WTC11 (cell line): ENCODE results near the gene SPDYA. TPM values are rescaled to one million over a fixed set of nuclear protein-coding genes. Genes with fewer than 3 reads are reported as not detected.

Experiments
- ATAC-seq: fragments of 200-7000 bp; cut with Tn5 transposase; 2 replicates; pipeline ENCODE4 v1.10.0; 2021; ENCODE audit warnings: mild to moderate bottlenecking, moderate library complexity
- CTCF ChIA-PET: fragments of 300-600 bp; sonication (Branson Sonifier 250); formaldehyde crosslinking; loops from one replicate; lab custom pipeline; 2021; ENCODE audit warnings: antibody characterized with exemption; lab: Charles Lee
- POLR2A ChIA-PET: fragments of 350-600 bp; sonication (Branson Sonifier 250); formaldehyde crosslinking; loops from one replicate; lab custom pipeline; 2021; ENCODE audit warnings: antibody characterized with exemption; lab: Charles Lee
- DNase-seq: peaks from one replicate; pipeline ENCODE4 v3.0.0; 2021; ENCODE audit warnings: low spot score
- H3K27ac Mint-ChIP-seq: 2 replicates; pipeline ENCODE4 v1.8.0; 2021; ENCODE audit warnings: mixed read lengths
- H3K27me3 Mint-ChIP-seq: 2 replicates; pipeline ENCODE4 v1.8.0; 2021; ENCODE audit warnings: low read depth, mild to moderate bottlenecking, moderate library complexity, mixed read lengths
- H3K36me3 Mint-ChIP-seq: 2 replicates; pipeline ENCODE4 v1.8.0; 2021; ENCODE audit warnings: mixed read lengths
- H3K4me1 Mint-ChIP-seq: 2 replicates; pipeline ENCODE4 v1.8.0; 2022; ENCODE audit warnings: mixed read lengths
- H3K4me3 Mint-ChIP-seq: 2 replicates; pipeline ENCODE4 v1.8.0; 2021; ENCODE audit warnings: mild to moderate bottlenecking, moderate library complexity, mixed read lengths
- H3K9me3 Mint-ChIP-seq: 2 replicates; pipeline ENCODE4 v1.8.0; 2021; ENCODE audit warnings: mixed read lengths
- CBFB ChIP-seq: sonication (generic); formaldehyde crosslinking; IDR thresholded peaks from 2 replicates; pipeline ENCODE4 v1.8.1; 2022; ENCODE audit warnings: mild to moderate bottlenecking, low read depth, missing genetic modification reagents
- CREB1 ChIP-seq: sonication (generic); formaldehyde crosslinking; IDR thresholded peaks from 2 replicates; pipeline ENCODE4 v1.8.0; 2023; ENCODE audit warnings: mild to moderate bottlenecking, missing genetic modification reagents
- ESRRA ChIP-seq: sonication (generic); formaldehyde crosslinking; IDR thresholded peaks from 2 replicates; pipeline ENCODE4 v1.8.1; 2022; ENCODE audit warnings: mild to moderate bottlenecking, missing genetic modification reagents, borderline replicate concordance
- FOXP1 ChIP-seq: sonication (generic); formaldehyde crosslinking; IDR thresholded peaks from 2 replicates; pipeline ENCODE4 v1.8.0; 2022; ENCODE audit warnings: missing genetic modification reagents, mild to moderate bottlenecking, moderate library complexity, borderline replicate concordance
- GRHL2 ChIP-seq: fragments of 250-450 bp; sonication (Bioruptor Pico); IDR thresholded peaks from 2 replicates; pipeline ENCODE4 v1.8.0; 2022; ENCODE audit warnings: mild to moderate bottlenecking, moderate library complexity; ENCODE audit not compliant: insufficient replicate concordance, severe bottlenecking
- IRF2 ChIP-seq: sonication (generic); formaldehyde crosslinking; IDR thresholded peaks from 2 replicates; pipeline ENCODE4 v1.8.0; 2022; ENCODE audit warnings: low read depth, missing genetic modification reagents, borderline replicate concordance
- NFYB ChIP-seq: sonication (generic); formaldehyde crosslinking; conservative IDR thresholded peaks from 2 replicates; pipeline ENCODE4 v1.8.0; 2022; ENCODE audit warnings: low read depth, missing genetic modification reagents
- NR1H2 ChIP-seq: sonication (generic); formaldehyde crosslinking; IDR thresholded peaks from 2 replicates; pipeline ENCODE4 v1.9.0; 2021; ENCODE audit warnings: mild to moderate bottlenecking, moderate library complexity, missing genetic modification reagents
- NR2C2 ChIP-seq: sonication (generic); formaldehyde crosslinking; IDR thresholded peaks from 2 replicates; pipeline ENCODE4 v1.8.0; 2022; ENCODE audit warnings: mild to moderate bottlenecking, missing genetic modification reagents
- SMAD4 ChIP-seq: sonication (generic); formaldehyde crosslinking; IDR thresholded peaks from 2 replicates; pipeline ENCODE4 v1.8.0; 2022; ENCODE audit warnings: mild to moderate bottlenecking, missing genetic modification reagents
- SP1 ChIP-seq: sonication (generic); formaldehyde crosslinking; conservative IDR thresholded peaks from 2 replicates; pipeline ENCODE4 v1.8.1; 2022; ENCODE audit warnings: missing genetic modification reagents
- ZNF396 ChIP-seq: fragments of 250-450 bp; sonication (Bioruptor Pico); IDR thresholded peaks from 2 replicates; pipeline ENCODE4 v1.8.0; 2021; ENCODE audit warnings: mild to moderate bottlenecking, moderate library complexity, borderline replicate concordance
- total RNA-seq: library from RNA; stranded (reverse); gene quantifications from 3 replicates; pipeline ENCODE4 v1.2.3, GENCODE V29; 2021
- TF ChIP-seq, protein P1 (sequence below): sonication (generic); formaldehyde crosslinking; IDR thresholded peaks from 2 replicates; pipeline ENCODE4 v1.8.1; 2023; ENCODE audit warnings: mild to moderate bottlenecking, moderate library complexity, missing genetic modification reagents
- TF ChIP-seq, protein P2 (sequence below): fragments of 250-450 bp; sonication (Bioruptor Pico); IDR thresholded peaks from 2 replicates; pipeline ENCODE4 v2.1.2; 2022; ENCODE audit warnings: mild to moderate bottlenecking, moderate library complexity
- TF ChIP-seq, protein P3 (sequence below): sonication (generic); formaldehyde crosslinking; IDR thresholded peaks from 2 replicates; pipeline ENCODE4 v1.8.0; 2022; ENCODE audit warnings: missing genetic modification reagents
- TF ChIP-seq, protein P4 (sequence below): sonication (generic); formaldehyde crosslinking; IDR thresholded peaks from 2 replicates; pipeline ENCODE4 v1.8.0; 2023; ENCODE audit warnings: missing genetic modification reagents
- TF ChIP-seq, protein P5 (sequence below): sonication (generic); formaldehyde crosslinking; IDR thresholded peaks from 2 replicates; pipeline ENCODE4 v1.8.1; 2022; ENCODE audit warnings: low read depth, missing genetic modification reagents, borderline replicate concordance
- TF ChIP-seq, protein P6 (sequence below): sonication (generic); formaldehyde crosslinking; IDR thresholded peaks from 2 replicates; pipeline ENCODE4 v1.8.1; 2022; ENCODE audit warnings: missing genetic modification reagents, borderline replicate concordance

Gene SPDYA
- total RNA-seq, 1 experiment from 2014 or later: 0.61 TPM

DNA sequence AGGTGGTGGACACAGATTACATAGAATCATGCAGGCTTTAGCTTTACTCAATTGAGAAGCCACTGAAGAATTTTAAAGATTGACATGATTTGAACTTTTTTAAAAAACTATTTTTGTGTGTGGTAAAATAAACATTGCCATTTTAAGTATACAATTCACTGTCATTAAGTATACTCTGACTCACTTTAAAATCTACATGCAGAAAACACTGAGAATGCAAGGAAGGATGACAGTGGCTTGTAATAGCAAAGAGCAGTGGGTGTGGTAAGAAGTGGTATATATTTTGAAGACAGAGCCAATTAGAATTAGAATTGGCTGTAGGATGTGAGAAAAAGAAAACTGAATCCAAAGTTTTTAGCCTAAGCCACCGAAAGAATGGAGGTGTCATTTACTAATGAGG, 44.6 kb downstream of the SPDYA start:
- DNase-seq: no peak
- Mint-ChIP-seq H3K4me1 (no peaks in the 10 kb centered on the region), H3K9me3 (no peaks in the 10 kb centered on the region), H3K27me3 (no peaks in the 10 kb centered on the region), H3K36me3 (peaks cover 14% of the 10 kb centered on the region), H3K4me3 (no peak overlapping the region), H3K27ac (no peak overlapping the region)
- TF ChIP-seq NFYB (CRISPR knock-in tag): no peak
- TF ChIP-seq, protein P1, sequence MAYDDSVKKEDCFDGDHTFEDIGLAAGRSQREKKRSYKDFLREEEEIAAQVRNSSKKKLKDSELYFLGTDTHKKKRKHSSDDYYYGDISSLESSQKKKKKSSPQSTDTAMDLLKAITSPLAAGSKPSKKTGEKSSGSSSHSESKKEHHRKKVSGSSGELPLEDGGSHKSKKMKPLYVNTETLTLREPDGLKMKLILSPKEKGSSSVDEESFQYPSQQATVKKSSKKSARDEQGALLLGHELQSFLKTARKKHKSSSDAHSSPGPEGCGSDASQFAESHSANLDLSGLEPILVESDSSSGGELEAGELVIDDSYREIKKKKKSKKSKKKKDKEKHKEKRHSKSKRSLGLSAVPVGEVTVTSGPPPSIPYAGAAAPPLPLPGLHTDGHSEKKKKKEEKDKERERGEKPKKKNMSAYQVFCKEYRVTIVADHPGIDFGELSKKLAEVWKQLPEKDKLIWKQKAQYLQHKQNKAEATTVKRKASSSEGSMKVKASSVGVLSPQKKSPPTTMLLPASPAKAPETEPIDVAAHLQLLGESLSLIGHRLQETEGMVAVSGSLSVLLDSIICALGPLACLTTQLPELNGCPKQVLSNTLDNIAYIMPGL (CRISPR knock-in tag): no peak
- TF ChIP-seq GRHL2 (CRISPR knock-in tag): no peak
- TF ChIP-seq SP1: no peak
- TF ChIP-seq ESRRA (CRISPR knock-in tag): no peak
- no peak for TF ChIP-seq IRF2 (CRISPR knock-in tag)
- TF ChIP-seq, protein P2, sequence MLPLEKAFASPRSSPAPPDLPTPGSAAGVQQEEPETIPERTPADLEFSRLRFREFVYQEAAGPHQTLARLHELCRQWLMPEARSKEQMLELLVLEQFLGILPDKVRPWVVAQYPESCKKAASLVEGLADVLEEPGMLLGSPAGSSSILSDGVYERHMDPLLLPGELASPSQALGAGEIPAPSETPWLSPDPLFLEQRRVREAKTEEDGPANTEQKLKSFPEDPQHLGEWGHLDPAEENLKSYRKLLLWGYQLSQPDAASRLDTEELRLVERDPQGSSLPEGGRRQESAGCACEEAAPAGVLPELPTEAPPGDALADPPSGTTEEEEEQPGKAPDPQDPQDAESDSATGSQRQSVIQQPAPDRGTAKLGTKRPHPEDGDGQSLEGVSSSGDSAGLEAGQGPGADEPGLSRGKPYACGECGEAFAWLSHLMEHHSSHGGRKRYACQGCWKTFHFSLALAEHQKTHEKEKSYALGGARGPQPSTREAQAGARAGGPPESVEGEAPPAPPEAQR (CRISPR knock-in tag): no peak
- no peak for TF ChIP-seq FOXP1 (CRISPR knock-in tag)
- TF ChIP-seq, protein P3, sequence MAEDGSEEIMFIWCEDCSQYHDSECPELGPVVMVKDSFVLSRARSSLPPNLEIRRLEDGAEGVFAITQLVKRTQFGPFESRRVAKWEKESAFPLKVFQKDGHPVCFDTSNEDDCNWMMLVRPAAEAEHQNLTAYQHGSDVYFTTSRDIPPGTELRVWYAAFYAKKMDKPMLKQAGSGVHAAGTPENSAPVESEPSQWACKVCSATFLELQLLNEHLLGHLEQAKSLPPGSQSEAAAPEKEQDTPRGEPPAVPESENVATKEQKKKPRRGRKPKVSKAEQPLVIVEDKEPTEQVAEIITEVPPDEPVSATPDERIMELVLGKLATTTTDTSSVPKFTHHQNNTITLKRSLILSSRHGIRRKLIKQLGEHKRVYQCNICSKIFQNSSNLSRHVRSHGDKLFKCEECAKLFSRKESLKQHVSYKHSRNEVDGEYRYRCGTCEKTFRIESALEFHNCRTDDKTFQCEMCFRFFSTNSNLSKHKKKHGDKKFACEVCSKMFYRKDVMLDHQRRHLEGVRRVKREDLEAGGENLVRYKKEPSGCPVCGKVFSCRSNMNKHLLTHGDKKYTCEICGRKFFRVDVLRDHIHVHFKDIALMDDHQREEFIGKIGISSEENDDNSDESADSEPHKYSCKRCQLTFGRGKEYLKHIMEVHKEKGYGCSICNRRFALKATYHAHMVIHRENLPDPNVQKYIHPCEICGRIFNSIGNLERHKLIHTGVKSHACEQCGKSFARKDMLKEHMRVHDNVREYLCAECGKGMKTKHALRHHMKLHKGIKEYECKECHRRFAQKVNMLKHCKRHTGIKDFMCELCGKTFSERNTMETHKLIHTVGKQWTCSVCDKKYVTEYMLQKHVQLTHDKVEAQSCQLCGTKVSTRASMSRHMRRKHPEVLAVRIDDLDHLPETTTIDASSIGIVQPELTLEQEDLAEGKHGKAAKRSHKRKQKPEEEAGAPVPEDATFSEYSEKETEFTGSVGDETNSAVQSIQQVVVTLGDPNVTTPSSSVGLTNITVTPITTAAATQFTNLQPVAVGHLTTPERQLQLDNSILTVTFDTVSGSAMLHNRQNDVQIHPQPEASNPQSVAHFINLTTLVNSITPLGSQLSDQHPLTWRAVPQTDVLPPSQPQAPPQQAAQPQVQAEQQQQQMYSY (CRISPR knock-in tag): no peak
- TF ChIP-seq NR2C2 (CRISPR knock-in tag): no peak
- TF ChIP-seq SMAD4: no peak
- TF ChIP-seq NR1H2: no peak
- TF ChIP-seq ZNF396 (CRISPR knock-in tag): no peak
- TF ChIP-seq CBFB (CRISPR knock-in tag): no peak
- TF ChIP-seq, protein P4, sequence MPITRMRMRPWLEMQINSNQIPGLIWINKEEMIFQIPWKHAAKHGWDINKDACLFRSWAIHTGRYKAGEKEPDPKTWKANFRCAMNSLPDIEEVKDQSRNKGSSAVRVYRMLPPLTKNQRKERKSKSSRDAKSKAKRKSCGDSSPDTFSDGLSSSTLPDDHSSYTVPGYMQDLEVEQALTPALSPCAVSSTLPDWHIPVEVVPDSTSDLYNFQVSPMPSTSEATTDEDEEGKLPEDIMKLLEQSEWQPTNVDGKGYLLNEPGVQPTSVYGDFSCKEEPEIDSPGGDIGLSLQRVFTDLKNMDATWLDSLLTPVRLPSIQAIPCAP (CRISPR knock-in tag): no peak
- TF ChIP-seq, protein P5, sequence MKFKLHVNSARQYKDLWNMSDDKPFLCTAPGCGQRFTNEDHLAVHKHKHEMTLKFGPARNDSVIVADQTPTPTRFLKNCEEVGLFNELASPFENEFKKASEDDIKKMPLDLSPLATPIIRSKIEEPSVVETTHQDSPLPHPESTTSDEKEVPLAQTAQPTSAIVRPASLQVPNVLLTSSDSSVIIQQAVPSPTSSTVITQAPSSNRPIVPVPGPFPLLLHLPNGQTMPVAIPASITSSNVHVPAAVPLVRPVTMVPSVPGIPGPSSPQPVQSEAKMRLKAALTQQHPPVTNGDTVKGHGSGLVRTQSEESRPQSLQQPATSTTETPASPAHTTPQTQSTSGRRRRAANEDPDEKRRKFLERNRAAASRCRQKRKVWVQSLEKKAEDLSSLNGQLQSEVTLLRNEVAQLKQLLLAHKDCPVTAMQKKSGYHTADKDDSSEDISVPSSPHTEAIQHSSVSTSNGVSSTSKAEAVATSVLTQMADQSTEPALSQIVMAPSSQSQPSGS (CRISPR knock-in tag): no peak
- no peak for ATAC-seq
- POLR2A ChIA-PET: no interaction called here
- CTCF ChIA-PET: interaction anchor here (0.6 kb wide), 1 partner anchor 289 kb away, joined by 3 read pairs; no protein-coding TSS in a partner anchor

DNA sequence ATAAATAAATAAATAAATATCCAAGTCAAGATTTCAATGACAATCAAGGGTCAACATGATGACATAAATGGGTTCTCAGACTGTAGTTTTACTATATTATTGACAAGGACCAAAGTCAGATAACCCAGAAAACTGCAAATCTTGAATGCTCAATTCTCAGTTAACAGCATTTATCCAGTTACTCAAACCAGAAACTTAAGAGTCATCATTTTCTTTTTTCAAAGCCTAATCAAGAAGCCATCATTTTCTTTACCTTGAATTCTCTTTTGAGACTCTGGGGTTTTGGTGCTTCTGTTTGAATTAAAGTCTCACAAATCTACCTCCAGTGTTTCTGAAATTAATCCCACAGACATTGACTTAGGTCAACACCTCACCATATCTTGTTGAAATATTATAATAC, 45.3 kb downstream of the SPDYA start:
- H3K27me3 Mint-ChIP-seq: no peaks in the 10 kb centered on the region
- H3K27ac Mint-ChIP-seq: no peak overlapping the region
- ChIA-PET CTCF (no interaction called here), POLR2A (no interaction called here)
- no peak overlapping the region for H3K4me3 Mint-ChIP-seq
- no peaks in the 10 kb centered on the region for H3K9me3 Mint-ChIP-seq
- ATAC-seq (no peak), DNase-seq (no peak)
- peaks cover 21% of the 10 kb centered on the region for H3K36me3 Mint-ChIP-seq
- TF ChIP-seq CREB1 (CRISPR knock-in tag) (no peak), GRHL2 (CRISPR knock-in tag) (no peak)
- TF ChIP-seq, protein P6, sequence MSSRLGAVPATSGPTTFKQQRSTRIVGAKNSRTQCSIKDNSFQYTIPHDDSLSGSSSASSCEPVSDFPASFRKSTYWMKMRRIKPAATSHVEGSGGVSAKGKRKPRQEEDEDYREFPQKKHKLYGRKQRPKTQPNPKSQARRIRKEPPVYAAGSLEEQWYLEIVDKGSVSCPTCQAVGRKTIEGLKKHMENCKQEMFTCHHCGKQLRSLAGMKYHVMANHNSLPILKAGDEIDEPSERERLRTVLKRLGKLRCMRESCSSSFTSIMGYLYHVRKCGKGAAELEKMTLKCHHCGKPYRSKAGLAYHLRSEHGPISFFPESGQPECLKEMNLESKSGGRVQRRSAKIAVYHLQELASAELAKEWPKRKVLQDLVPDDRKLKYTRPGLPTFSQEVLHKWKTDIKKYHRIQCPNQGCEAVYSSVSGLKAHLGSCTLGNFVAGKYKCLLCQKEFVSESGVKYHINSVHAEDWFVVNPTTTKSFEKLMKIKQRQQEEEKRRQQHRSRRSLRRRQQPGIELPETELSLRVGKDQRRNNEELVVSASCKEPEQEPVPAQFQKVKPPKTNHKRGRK (CRISPR knock-in tag): no peak
- H3K4me1 Mint-ChIP-seq: no peaks in the 10 kb centered on the region
